Suprapubic skin (tissue), 4 donors: ENCODE results near the gene NPC1.

Source experiments
- CTCF ChIP-seq, 2 donors: fragments of 200-600 bp in 1 of 2; fragments of 450-650 bp in 1 of 2; sonication (generic) in 1 of 2; IDR thresholded peaks; one replicate each; pipeline ENCODE4 v1.5.1; 2016 to 2019; ENCODE audit warnings: antibody characterized with exemption in 2 of 2, mild to moderate bottlenecking in 1 of 2, moderate library complexity in 1 of 2
- EP300 ChIP-seq: sonication (generic); formaldehyde crosslinking; IDR thresholded peaks from one replicate; pipeline ENCODE4 v1.6.1; 2017; ENCODE audit warnings: antibody characterized with exemption
- POLR2A ChIP-seq, 2 donors: fragments of 450-650 bp; IDR thresholded peaks; one replicate each; pipeline ENCODE4 v1.6.1; 2017; ENCODE audit warnings: antibody characterized with exemption in 2 of 2, mild to moderate bottlenecking in 2 of 2, moderate library complexity in 2 of 2
- POLR2AphosphoS5 ChIP-seq, 3 donors: sonication (generic); formaldehyde crosslinking; IDR thresholded peaks; one replicate each; pipeline ENCODE4 v1.6.1; 2017; ENCODE audit warnings: antibody characterized with exemption in 3 of 3

DNA sequence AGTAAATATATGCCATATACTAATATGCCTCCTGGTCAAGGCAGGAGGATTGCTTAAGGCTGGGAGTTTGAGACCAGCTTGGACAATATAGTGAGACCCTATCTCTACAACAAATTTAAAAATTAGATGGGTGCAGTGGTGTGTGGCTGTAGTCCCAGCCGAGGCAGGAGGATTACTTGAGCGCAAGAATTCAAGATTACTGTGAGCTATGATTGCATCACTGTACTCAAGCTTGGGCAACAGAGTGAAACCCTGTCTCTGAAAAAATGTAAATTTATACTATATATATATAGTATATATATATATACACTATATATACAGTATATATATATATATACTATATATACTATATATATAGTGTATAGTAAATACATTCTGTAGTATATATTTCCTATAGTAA is 30.0 kb upstream of the NPC1 start:
- TF ChIP-seq CTCF (IDR thresholded peaks at IDR 0.05) (no peak), POLR2AphosphoS5 (IDR thresholded peaks at IDR 0.05) (no peak), POLR2A (IDR thresholded peaks at IDR 0.05) (no peak), EP300 (no peak)
